Upper lobe of right lung (tissue), 1 donor: ENCODE measurements around the gene CCDC81. TPM values are rescaled to one million over a fixed set of nuclear protein-coding genes. Genes with fewer than 3 reads are reported as not detected.

Source experiments
- ATAC-seq: fragments of 200-7000 bp; cut with Tn5 transposase; one replicate; pipeline ENCODE4 v1.9.1; 2020; ENCODE audit warnings: mild to moderate bottlenecking, moderate library complexity
- DNase-seq: peaks from one replicate; pipeline ENCODE4 v3.0.0-alpha.2; 2020
- H3K27ac ChIP-seq: fragments of 200-600 bp; one replicate; pipeline ENCODE4 v1.8.0; 2022
- H3K27me3 ChIP-seq: fragments of 200-600 bp; one replicate; pipeline ENCODE4 v1.8.0; 2022; ENCODE audit warnings: mild to moderate bottlenecking
- H3K36me3 ChIP-seq: fragments of 200-600 bp; one replicate; pipeline ENCODE4 v1.8.0; 2022
- H3K4me1 ChIP-seq: fragments of 200-600 bp; one replicate; pipeline ENCODE4 v1.8.0; 2022
- H3K4me3 ChIP-seq: fragments of 200-600 bp; one replicate; pipeline ENCODE4 v1.8.0; 2022; ENCODE audit warnings: mild to moderate bottlenecking
- H3K9me3 ChIP-seq: fragments of 200-600 bp; one replicate; pipeline ENCODE4 v1.8.0; 2022
- intact Hi-C: fragments of 100-400 bp; cut with DNase I; formaldehyde crosslinking; loops from one replicate; pipeline ENCODE4 v1.11.0; 2022
- total RNA-seq: library from RNA; stranded (reverse); fragmentation: NEBNext Ultra II Directional; extraction: Animal tissue kit (Norgen Biotek cat#: 25700); gene quantifications from one replicate; pipeline ENCODE4 v1.2.1, GENCODE V29; 2021
- TF ChIP-seq, protein P1 (sequence below): fragments of 200-600 bp; IDR thresholded peaks from one replicate; pipeline ENCODE4 v1.8.0; 2022; ENCODE audit warnings: antibody characterized with exemption
- donor health status: DM: no; HTN: yes; CAD: no; lungs with severe emphysema.

The CCDC81 gene
- total RNA-seq, 1 donor from 2014 or later: 0.38 TPM

DNA sequence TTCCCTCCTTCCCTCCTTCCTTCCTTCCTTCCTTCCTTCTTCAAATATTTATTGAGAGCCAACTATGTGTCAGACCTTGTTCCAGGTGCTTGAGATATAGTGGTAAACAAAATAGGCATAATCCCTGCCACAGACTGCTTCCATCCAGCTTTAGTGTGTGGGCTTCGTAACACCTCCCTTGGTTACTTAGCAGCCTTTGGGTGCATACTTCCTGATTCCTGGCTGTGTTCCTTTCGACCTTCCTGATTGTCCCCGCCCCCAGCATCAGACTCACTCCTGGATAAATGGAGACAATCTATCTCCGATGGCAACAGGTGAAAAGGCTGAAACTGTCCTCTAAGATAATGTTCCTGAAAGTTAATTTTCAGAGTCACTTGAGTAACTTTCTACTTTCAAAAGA lies 13.5 kb downstream of the CCDC81 start:
- Histone ChIP-seq H3K36me3 (no peaks in the 10 kb centered on the region), H3K9me3 (no peaks in the 10 kb centered on the region), H3K4me3 (no peak overlapping the region), H3K4me1 (no peaks in the 10 kb centered on the region), H3K27ac (no peak overlapping the region), H3K27me3 (no peaks in the 10 kb centered on the region)
- TF ChIP-seq, protein P1, sequence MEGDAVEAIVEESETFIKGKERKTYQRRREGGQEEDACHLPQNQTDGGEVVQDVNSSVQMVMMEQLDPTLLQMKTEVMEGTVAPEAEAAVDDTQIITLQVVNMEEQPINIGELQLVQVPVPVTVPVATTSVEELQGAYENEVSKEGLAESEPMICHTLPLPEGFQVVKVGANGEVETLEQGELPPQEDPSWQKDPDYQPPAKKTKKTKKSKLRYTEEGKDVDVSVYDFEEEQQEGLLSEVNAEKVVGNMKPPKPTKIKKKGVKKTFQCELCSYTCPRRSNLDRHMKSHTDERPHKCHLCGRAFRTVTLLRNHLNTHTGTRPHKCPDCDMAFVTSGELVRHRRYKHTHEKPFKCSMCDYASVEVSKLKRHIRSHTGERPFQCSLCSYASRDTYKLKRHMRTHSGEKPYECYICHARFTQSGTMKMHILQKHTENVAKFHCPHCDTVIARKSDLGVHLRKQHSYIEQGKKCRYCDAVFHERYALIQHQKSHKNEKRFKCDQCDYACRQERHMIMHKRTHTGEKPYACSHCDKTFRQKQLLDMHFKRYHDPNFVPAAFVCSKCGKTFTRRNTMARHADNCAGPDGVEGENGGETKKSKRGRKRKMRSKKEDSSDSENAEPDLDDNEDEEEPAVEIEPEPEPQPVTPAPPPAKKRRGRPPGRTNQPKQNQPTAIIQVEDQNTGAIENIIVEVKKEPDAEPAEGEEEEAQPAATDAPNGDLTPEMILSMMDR: no peak
- ATAC-seq (no peak), DNase-seq (no peak)
- intact Hi-C loops: no loop called here

DNA sequence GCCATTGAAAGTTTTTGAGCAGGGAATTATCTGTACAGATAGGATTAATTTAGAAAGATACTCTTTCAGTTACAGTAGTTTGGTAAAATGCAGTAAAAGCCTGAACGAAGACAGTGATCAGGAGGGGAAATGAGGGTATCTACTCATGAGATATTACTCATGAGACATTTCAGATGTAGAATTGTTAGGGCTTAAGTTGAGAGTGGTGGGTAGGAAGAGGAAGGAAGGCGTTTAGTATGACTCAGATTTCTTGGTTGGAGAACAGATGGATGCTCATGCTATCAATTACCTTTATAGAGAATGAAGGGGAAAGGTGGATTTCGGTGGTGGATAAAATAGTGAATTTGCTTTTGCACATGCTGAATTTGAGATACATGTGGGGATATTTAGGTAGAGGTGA lies 15.8 kb downstream of the CCDC81 start:
- no peak for ATAC-seq
- Histone ChIP-seq H3K27ac (no peak overlapping the region), H3K4me3 (no peak overlapping the region), H3K27me3 (no peaks in the 10 kb centered on the region), H3K36me3 (no peaks in the 10 kb centered on the region), H3K4me1 (no peaks in the 10 kb centered on the region), H3K9me3 (no peaks in the 10 kb centered on the region)
- DNase-seq: no peak
- TF ChIP-seq, protein P1: no peak
- intact Hi-C loops: no loop called here

DNA sequence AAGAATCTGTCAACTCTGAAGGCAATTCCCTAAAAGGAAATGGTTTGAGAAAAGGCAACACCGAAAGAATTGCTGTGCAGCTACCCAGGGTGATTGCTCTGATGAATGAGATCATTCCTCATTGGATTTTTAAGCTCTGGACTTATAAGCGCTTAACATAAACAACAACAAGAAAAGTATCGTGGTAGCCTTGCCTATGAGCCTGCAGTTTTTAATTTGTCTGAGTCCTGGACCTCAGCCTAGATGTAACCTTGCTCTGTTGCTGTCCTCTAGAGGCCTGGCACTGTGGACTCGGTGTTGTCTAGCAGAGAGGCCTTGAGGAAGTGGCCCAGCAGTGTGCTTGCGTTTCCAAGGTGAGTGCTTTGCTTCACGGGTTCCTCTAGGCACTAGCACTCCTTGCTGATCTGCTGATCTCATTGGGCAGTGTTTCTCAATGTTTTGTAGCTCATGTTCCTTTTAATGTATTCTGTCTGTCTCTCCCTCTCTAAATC lies 20.4 kb downstream of the CCDC81 start:
- no peak overlapping the region for H3K27ac ChIP-seq
- TF ChIP-seq, protein P1: no peak
- ATAC-seq (no peak), DNase-seq (no peak)
- H3K4me1 ChIP-seq: no peaks in the 10 kb centered on the region
- no peaks in the 10 kb centered on the region for H3K36me3 ChIP-seq
- intact Hi-C loops: no loop called here
- H3K4me3 ChIP-seq: no peak overlapping the region
- H3K27me3 ChIP-seq: no peaks in the 10 kb centered on the region
- no peaks in the 10 kb centered on the region for H3K9me3 ChIP-seq

DNA sequence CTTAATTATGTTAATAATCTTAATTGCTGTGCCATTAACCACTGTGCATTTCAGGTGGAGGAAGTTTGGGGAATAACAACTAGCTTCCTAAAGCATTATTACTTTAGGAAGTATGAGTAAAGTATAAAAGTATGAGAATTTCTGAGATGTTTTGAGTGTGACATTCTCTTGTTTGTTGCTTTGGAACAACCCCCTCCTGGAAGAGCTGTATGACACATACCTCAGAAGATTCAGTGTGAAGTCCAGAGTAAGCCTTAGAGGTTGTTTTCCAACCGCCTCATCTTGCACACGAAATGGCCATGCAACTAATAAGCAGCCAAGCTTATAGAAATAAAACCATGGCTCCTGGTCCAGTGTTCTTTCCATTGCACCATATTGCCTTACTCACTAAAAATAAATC lies 21.7 kb downstream of the CCDC81 start:
- no peak overlapping the region for H3K4me3 ChIP-seq
- no peak overlapping the region for H3K27ac ChIP-seq
- ATAC-seq (no peak), DNase-seq (no peak)
- TF ChIP-seq, protein P1: no peak
- H3K27me3 ChIP-seq: no peaks in the 10 kb centered on the region
- H3K4me1 ChIP-seq: no peaks in the 10 kb centered on the region
- H3K36me3 ChIP-seq: no peaks in the 10 kb centered on the region
- no peaks in the 10 kb centered on the region for H3K9me3 ChIP-seq
- intact Hi-C loops: no loop called here

DNA sequence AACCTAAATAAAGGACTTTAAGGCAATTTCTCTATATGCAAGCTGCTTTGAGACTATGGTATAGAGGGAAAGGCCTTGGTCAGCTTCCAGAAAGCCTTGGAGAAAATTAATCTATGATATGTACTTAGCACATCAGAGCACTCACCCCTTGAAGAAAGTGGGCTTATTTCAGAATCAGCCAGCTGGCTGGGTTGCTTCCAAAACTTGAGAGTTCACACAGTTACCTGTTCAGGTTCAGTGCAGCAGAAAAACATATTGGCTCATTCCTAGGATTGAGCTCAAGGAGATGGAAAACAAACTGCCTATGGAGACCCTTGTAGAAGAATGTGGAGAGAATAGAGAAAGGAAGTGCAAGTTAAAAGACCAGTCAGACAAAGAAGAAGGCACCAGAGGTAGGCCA lies 22.7 kb downstream of the CCDC81 start:
- intact Hi-C loops: no loop called here
- TF ChIP-seq, protein P1: no peak
- Histone ChIP-seq H3K4me1 (no peaks in the 10 kb centered on the region), H3K4me3 (no peak overlapping the region), H3K36me3 (no peaks in the 10 kb centered on the region), H3K9me3 (no peaks in the 10 kb centered on the region), H3K27me3 (no peaks in the 10 kb centered on the region), H3K27ac (no peak overlapping the region)
- ATAC-seq (no peak), DNase-seq (no peak)

DNA sequence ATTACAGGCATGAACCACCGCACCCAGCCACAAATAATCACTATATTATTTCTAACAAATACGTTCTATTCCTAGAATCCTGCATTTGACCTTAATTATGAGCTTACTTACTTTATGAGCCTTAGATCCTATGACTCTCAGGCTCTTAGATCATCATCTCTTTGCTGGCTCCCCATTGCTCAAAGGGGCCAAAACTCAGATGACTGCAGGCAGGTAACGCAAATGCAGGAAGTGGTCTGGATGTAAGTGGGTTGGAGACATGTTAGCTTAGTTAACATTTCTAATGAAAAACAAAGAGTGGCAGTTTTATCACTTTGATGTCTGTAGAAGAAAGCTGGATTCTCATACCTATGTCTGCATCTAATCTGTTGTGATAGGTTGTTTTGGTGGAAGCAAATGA lies 23.4 kb downstream of the CCDC81 start:
- H3K9me3 ChIP-seq: no peaks in the 10 kb centered on the region
- no peaks in the 10 kb centered on the region for H3K27me3 ChIP-seq
- no peaks in the 10 kb centered on the region for H3K36me3 ChIP-seq
- no peaks in the 10 kb centered on the region for H3K4me1 ChIP-seq
- H3K4me3 ChIP-seq: no peak overlapping the region
- TF ChIP-seq, protein P1: no peak
- DNase-seq (no peak), ATAC-seq (no peak)
- no peak overlapping the region for H3K27ac ChIP-seq
- intact Hi-C loops: no loop called here
